ENCODE results near the gene PASD1.
A peak's percentile ranks its signal among the peaks of the same experiment; 100 is the strongest.
"Not testable (repeated sequence)": the region's sequence is repeated elsewhere in the genome, so short reads cannot be mapped to it uniquely, and the experiment has no call there.

Gene PASD1, protein sequence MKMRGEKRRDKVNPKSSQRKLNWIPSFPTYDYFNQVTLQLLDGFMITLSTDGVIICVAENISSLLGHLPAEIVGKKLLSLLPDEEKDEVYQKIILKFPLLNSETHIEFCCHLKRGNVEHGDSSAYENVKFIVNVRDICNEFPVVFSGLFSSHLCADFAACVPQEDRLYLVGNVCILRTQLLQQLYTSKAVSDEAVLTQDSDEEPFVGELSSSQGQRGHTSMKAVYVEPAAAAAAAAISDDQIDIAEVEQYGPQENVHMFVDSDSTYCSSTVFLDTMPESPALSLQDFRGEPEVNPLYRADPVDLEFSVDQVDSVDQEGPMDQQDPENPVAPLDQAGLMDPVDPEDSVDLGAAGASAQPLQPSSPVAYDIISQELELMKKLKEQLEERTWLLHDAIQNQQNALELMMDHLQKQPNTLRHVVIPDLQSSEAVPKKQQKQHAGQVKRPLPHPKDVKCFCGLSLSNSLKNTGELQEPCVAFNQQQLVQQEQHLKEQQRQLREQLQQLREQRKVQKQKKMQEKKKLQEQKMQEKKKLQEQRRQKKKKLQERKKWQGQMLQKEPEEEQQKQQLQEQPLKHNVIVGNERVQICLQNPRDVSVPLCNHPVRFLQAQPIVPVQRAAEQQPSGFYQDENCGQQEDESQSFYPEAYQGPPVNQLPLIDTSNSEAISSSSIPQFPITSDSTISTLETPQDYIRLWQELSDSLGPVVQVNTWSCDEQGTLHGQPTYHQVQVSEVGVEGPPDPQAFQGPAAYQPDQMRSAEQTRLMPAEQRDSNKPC

DNA sequence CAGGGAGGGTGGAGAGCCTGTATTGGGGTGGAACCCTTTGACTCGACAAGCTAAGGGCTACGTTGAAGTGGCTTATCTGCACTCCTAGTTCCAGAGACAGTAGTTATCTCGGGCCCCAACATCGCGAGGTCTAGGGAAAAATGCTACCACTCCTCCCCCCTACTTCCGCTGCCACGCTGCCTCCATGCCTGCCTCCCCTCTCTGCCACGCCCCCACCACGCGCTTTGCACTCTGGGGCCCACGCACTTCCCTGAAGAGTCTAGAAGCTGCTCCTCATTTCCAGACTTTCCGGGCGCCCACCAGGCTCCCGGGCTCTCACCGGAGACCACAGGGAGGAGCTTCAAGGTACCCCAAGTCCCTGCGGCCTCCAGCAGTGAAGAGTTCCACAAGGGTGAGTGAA, at the start of gene PASD1:
Gene PASD1 (plus strand): TSS at position 227 of the 400 bp plus-strand sequence. CDS start 37,879 bp downstream, outside the sequence.
- H3K27me3 ChIP-seq (ENCODE audit: low read depth), result no peaks in the 10 kb centered on the region
- no peak for DNase-seq (ENCODE audit: low spot score in 2 of 2)
- H3K4me1 ChIP-seq, result no peaks in the 10 kb centered on the region
- H3K9me3 ChIP-seq, result no peaks in the 10 kb centered on the region
- no peaks in the 10 kb centered on the region for H3K36me3 ChIP-seq (replicated peaks)
- no peak within 1 kb of the TSS for H3K4me3 ChIP-seq
- in situ Hi-C loops (cut with MboI; ENCODE audit: low sequenced_read_pairs), result no loop called here

DNA sequence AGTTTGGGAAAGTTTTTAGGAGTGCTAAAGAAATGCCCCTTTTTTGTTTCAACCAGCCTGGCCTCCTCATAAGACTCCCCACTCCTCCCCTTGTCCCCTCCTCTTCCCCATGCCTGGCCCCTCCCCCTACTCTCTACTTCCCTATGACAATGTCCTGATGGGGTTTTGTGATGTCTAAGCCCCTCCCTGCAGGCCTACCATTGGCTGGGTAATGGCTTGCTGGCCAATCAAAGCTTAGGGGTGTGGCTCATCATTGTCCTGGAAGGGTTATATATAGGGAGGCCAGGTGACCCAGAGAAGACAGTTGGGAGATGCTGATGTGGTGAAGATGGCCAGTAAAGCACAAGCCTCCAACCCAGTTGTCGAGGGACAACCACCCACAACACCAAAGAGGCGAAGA, 48.2 kb upstream of the PASD1 start:
- Histone ChIP-seq H3K4me1 (no peaks in the 10 kb centered on the region), H3K9me3 (no peaks in the 10 kb centered on the region), H3K27me3 (ENCODE audit: low read depth) (no peaks in the 10 kb centered on the region), H3K36me3 (replicated peaks) (no peaks in the 10 kb centered on the region), H3K4me3 (no peak overlapping the region)
- in situ Hi-C loops (cut with MboI; ENCODE audit: low sequenced_read_pairs), result no loop called here
- no peak for DNase-seq (ENCODE audit: low spot score in 2 of 2)

DNA sequence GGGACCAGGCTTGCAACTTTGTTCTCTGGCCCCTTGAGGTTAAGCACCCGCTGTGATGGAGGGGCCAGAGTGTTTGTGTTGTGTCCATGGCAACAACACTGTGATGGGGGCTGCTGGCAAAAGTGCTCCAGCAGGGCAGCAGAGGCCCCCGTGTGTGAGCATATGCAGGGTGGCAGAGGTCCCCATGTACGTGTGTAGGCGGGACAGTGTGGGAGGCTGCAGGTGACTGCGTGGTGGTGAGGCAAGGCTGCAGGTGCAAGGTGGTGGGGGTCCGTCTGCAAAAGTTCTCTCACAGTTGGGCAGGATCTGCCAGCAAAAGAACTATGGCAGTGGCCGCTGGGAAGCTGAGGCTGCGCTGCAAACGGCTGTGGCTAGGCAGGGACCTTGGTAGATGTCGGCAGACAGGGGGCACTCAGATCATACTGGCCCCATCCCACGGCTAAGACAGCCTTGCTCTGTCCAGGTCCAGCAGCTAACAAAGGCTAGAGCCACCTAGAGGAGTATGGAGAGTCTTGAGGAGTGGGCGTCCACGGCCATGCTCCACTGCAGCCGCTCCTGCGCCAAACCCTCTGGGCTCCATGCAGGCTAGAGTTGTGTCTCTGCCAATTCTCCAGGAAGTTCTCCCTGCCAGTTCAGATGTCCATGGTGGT, 46.8 kb upstream of the PASD1 start:
- H3K4me1 ChIP-seq, result no peaks in the 10 kb centered on the region
- H3K4me3 ChIP-seq, result no peak overlapping the region
- H3K36me3 ChIP-seq (replicated peaks), result no peaks in the 10 kb centered on the region
- in situ Hi-C loops (cut with MboI; ENCODE audit: low sequenced_read_pairs), result no loop called here
- no peaks in the 10 kb centered on the region for H3K27me3 ChIP-seq (ENCODE audit: low read depth)
- DNase-seq (ENCODE audit: low spot score in 2 of 2), result no peak
- no peaks in the 10 kb centered on the region for H3K9me3 ChIP-seq

DNA sequence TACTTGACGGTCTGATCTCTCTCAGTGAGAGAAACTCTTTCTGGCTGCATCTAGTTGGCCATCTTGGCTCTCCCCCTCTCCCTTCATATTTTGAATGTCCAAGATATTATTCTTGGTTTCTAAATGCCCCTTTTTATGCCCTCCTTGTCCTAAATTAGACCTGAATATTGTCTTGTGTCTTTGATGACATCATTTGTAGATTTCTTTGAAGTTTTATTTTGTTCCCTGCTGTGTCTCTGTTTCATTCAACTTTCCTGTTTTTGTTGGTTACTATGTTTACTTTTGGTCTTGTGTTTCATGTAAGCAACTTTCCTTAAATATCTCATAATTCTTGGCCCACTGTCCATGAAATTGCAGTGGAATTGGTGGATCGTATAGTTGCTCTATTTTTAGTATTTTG, 46.1 kb upstream of the PASD1 start:
- no peak overlapping the region for H3K4me3 ChIP-seq
- no peaks in the 10 kb centered on the region for H3K4me1 ChIP-seq
- no peaks in the 10 kb centered on the region for H3K27me3 ChIP-seq (ENCODE audit: low read depth)
- no peaks in the 10 kb centered on the region for H3K36me3 ChIP-seq (replicated peaks)
- in situ Hi-C loops (cut with MboI; ENCODE audit: low sequenced_read_pairs), result no loop called here
- DNase-seq (ENCODE audit: low spot score in 2 of 2), result no peak
- H3K9me3 ChIP-seq, result no peaks in the 10 kb centered on the region

DNA sequence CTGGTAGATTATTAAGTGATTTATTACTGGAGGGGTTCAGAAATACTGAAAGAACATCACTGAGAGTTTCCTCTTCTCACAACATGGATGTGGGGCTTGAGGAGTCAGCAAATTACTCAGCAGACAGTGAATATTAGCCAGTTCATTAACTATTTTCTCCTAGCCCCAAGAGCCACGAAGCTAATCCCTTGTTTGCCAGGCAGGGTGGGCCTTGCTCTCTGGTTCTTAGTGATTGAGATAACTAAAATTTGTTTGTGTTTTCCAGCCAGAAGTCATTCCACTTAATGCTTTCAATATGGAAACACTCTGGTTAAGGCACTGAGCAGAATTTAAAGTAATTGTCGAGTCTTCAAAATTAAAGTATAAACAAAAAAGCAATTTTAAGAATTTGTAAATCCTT, 40.1 kb upstream of the PASD1 start:
- Histone ChIP-seq H3K9me3 (no peaks in the 10 kb centered on the region), H3K27me3 (ENCODE audit: low read depth) (no peaks in the 10 kb centered on the region), H3K4me3 (no peak overlapping the region), H3K4me1 (no peaks in the 10 kb centered on the region), H3K36me3 (replicated peaks) (no peaks in the 10 kb centered on the region)
- no peak for DNase-seq (ENCODE audit: low spot score in 2 of 2)
- in situ Hi-C loops (cut with MboI; ENCODE audit: low sequenced_read_pairs), result no loop called here

DNA sequence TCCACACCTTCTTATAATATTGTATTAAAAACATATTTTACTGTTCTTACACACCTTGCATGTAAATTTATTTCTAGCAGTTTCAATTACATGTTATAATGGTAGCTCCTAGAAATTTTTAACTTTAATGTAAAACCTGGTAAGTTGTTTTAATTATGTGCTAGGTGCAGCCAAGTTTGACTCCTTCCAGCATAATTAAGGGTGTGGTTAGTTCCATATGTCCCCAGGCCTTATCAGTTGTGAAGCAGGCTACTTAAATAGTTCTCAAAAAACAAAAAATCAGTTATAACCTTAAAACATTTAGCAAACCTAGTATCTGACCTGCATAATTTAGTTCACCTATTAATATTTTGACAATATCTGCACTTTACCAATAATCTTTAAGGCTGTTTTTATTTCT, 26.9 kb upstream of the PASD1 start:
- no peaks in the 10 kb centered on the region for H3K4me1 ChIP-seq

DNA sequence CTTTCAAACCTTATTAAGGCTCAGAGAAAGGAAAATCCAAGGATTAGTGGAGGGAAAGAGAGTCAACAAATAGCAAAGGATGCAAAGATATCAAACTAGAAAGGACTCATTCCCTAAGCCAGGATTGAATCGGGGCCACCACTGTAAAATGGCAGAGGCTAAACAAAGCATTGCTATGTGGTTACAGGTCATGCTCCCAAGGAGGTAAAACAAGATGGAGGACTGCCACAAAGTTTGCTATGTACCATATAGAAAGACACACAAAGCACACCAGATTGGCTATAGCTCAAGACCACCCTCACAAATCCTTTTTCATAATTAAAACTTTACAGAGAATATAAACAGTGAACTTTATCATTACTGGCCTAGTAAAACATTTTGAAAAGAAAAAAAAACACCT, 25.9 kb upstream of the PASD1 start:
- H3K9me3 ChIP-seq, result no peaks in the 10 kb centered on the region
- H3K4me3 ChIP-seq, result no peak overlapping the region
- no peak for DNase-seq (ENCODE audit: low spot score in 2 of 2)
- H3K4me1 ChIP-seq, result no peaks in the 10 kb centered on the region
- in situ Hi-C loops (cut with MboI; ENCODE audit: low sequenced_read_pairs), result no loop called here
- H3K27me3 ChIP-seq (ENCODE audit: low read depth), result no peaks in the 10 kb centered on the region
- no peaks in the 10 kb centered on the region for H3K36me3 ChIP-seq (replicated peaks)

More for the DNA sequence above, 26.9 kb upstream of the PASD1 start:
- in situ Hi-C loops (cut with MboI; ENCODE audit: low sequenced_read_pairs), result no loop called here
- no peaks in the 10 kb centered on the region for H3K9me3 ChIP-seq
- H3K27me3 ChIP-seq (ENCODE audit: low read depth), result no peaks in the 10 kb centered on the region
- DNase-seq (ENCODE audit: low spot score in 2 of 2), result no peak
- no peak overlapping the region for H3K4me3 ChIP-seq
- no peaks in the 10 kb centered on the region for H3K36me3 ChIP-seq (replicated peaks)

DNA sequence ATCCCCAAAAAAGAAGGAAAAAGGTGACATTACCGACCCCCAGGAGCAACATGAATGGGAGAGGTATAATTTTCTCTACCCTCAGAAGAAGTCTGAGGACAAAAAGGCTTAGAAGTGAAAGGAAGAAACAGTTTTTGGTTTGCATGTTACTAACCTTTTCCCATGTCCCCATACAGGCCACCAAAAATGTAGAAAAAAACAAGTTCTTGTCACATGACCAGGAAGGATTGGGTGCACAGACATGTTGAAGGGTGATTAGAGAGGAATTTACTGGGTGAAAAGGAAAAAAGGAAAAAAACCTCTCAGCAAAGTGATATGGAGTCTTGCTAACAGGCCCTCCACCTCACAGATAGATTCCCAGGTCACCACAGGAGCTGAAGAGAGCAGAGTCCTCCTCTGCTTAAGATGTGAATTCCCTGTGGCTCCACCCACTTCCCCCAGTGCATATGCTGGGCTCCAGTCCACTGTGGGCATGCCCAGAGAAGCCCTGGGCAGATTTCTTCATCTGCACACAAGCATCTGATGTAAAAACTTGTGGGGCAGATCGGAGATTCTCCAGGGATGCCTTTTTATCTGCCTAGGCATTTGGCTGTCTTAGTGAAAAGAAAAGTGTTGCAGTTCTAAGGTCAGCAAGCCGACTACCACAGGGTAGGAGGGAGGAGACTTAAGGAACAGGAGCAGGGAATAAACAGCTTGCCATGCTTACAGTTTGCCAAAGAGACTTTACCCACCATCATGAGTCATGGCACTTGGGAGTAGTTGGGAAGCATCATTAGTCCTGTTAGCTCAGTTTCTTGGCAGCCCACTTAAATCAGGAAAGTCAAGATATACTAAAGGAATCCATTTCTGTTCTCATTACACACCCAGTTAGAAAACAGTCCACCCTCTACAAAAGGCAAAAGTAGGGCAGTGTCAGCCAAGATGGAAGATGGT, 25.0 kb upstream of the PASD1 start:
- Histone ChIP-seq H3K27me3 (ENCODE audit: low read depth) (no peaks in the 10 kb centered on the region), H3K9me3 (no peaks in the 10 kb centered on the region), H3K36me3 (replicated peaks) (no peaks in the 10 kb centered on the region), H3K4me1 (no peaks in the 10 kb centered on the region), H3K4me3 (no peak overlapping the region)
- in situ Hi-C loops (cut with MboI; ENCODE audit: low sequenced_read_pairs), result no loop called here
- DNase-seq (ENCODE audit: low spot score in 2 of 2), result no peak

DNA sequence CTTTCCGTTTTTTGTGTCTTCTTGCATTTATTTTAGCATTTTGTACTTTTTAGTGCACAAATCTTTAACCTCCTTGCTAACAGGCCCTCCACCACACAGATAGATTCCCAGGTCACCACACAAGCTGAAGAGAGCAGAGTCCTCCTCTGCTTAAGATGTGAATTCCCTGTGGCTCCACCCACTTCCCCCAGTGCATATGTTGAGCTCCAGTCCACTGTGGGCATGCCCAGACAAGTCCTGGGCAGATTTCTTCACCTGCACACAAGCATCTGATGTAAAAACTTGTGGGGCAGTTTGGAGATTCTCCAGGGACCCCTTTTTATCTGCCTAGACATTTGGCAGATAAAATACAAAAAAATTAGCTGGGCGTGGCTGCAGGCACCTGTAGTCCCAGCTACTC, 19.8 kb upstream of the PASD1 start:
- no peaks in the 10 kb centered on the region for H3K4me1 ChIP-seq
- H3K36me3 ChIP-seq (replicated peaks), result no peaks in the 10 kb centered on the region
- peak in 1 of 2 experiments; percentile 20 for DNase-seq (ENCODE audit: low spot score in 2 of 2)
- no peaks in the 10 kb centered on the region for H3K9me3 ChIP-seq
- in situ Hi-C loops (cut with MboI; ENCODE audit: low sequenced_read_pairs), result no loop called here
- H3K27me3 ChIP-seq (ENCODE audit: low read depth), result no peaks in the 10 kb centered on the region
- H3K4me3 ChIP-seq, result no peak overlapping the region

DNA sequence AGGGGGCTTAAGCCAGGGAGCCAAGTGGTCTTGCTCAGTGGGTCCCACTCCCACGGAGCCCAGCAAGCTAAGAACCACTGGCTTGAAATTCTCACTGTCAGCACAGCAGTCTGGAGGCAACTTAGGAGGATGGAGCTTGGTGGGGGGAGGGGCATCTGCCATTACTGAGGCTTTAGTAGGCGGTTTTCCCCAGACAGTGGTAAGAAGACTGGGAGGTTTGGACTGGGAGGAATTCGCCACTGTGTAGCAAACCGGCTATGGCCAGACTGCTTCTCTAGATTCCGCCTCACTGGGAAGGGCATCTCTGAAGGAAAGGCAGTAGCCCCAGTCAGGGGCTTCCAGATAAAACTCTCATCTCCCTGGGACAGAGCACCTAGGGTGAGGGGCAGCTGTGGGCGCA, 17.2 kb upstream of the PASD1 start:
- H3K27me3 ChIP-seq (ENCODE audit: low read depth); H3K9me3 ChIP-seq; H3K36me3 ChIP-seq (replicated peaks); in situ Hi-C loops (cut with MboI; ENCODE audit: low sequenced_read_pairs); H3K4me3 ChIP-seq; H3K4me1 ChIP-seq; DNase-seq (ENCODE audit: low spot score in 2 of 2): not testable (repeated sequence)

DNA sequence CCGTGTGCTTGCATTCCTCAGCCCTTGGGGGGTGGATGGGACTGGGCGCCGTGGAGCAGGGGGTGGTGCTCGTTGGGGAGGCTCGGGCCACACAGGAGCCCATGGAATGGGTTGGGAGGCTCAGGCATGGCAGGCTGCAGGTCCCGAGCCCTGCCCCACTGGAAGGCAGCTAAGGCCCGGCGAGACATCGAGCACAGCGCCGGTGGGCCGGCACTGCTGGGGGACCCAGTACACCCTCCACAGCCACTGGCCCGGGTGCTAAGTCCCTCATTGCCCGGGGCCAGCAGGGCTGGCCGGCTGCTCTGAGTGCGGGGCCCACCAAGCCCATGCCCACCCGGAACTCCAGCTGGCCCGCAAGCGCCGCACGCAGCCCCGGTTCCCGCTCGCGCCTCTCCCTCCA, 12.3 kb upstream of the PASD1 start:
- DNase-seq (ENCODE audit: low spot score in 2 of 2); H3K36me3 ChIP-seq (replicated peaks); H3K27me3 ChIP-seq (ENCODE audit: low read depth); H3K9me3 ChIP-seq; in situ Hi-C loops (cut with MboI; ENCODE audit: low sequenced_read_pairs); H3K4me1 ChIP-seq; H3K4me3 ChIP-seq: not testable (repeated sequence)

DNA sequence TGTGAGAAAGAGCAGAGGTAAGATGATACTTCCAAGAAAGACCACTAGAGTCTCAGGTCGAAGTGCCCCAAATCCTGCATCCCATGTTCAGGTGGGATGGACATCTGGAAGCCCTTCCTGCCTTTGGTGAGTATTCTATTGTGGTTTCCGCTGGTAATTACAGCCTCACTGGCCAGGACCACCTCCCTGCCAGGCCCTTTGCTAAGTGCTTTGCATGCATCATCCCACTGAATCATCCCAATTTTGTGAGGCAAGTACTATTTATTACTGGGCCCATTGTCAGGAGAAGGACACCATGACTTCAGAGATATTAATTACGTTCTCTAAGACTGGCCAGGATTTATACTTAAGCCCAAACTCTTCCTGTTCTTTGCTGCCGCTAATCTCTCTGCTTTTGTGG, 10.7 kb upstream of the PASD1 start:
- H3K4me3 ChIP-seq, result no peak overlapping the region
- H3K4me1 ChIP-seq, result no peaks in the 10 kb centered on the region
- H3K9me3 ChIP-seq, result no peaks in the 10 kb centered on the region
- H3K36me3 ChIP-seq (replicated peaks), result no peaks in the 10 kb centered on the region
- no peaks in the 10 kb centered on the region for H3K27me3 ChIP-seq (ENCODE audit: low read depth)
- in situ Hi-C loops (cut with MboI; ENCODE audit: low sequenced_read_pairs), result no loop called here
- DNase-seq (ENCODE audit: low spot score in 2 of 2), result no peak

DNA sequence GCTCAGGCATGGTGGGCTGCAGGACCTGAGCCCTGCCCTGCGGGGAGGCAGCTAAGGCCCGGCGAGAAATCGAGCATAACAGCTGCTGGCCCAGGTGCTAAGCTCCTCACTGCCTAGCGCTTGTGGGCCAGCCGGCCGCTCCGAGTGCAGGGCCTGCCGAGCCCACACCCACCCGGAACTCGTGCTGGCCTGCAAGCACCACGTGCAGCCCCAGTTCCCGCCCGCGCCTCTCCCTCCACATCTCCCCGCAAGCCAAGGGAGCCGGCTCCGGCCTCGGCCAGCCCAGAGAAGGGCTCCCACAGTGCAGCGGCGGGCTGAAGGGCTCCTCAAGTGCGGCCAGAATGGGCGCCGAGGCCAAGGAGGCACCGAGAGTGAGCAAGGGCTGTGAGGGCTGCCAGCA, 8.2 kb upstream of the PASD1 start:
- H3K27me3 ChIP-seq (ENCODE audit: low read depth); H3K4me3 ChIP-seq; in situ Hi-C loops (cut with MboI; ENCODE audit: low sequenced_read_pairs); H3K9me3 ChIP-seq; DNase-seq (ENCODE audit: low spot score in 2 of 2); H3K36me3 ChIP-seq (replicated peaks); H3K4me1 ChIP-seq: not testable (repeated sequence)

Data from HAP-1 (cell line).